ENCODE results near the gene METTL22.

- TF ChIP-seq CTCF (IDR thresholded peaks at IDR 0.05; ENCODE audit: poor library complexity): no peak
- TF ChIP-seq EZH2 (IDR thresholded peaks at IDR 0.05; ENCODE audit: borderline replicate concordance): no peak
Measured at GRCh38 chr16:8630255-8630953, 8.9 kb downstream of the METTL22 start.

Measured in hepatocyte (in vitro differentiated cells).